ENCODE measurements around the gene GALNT18. TPM values are rescaled to one million over a fixed set of nuclear protein-coding genes. Genes with fewer than 3 reads are reported as not detected.

The GALNT18 gene
- total RNA-seq, 1 donor from 2014 or later = 46.4 TPM

GRCh38 chr11:11558826-11559225 lies 63.0 kb downstream of the GALNT18 start:
- ATAC-seq (peak; percentile 89 to 92), DNase-seq (peak; percentile 65)
- Histone ChIP-seq H3K27me3 (ENCODE audit: low read depth) (no peaks in the 10 kb centered on the region), H3K4me1 (peaks cover 61% of the 10 kb centered on the region), H3K27ac (peak overlapping the region; percentile 56), H3K36me3 (no peaks in the 10 kb centered on the region), H3K9me3 (no peaks in the 10 kb centered on the region), H3K4me3 (no peak overlapping the region)
- no peak for TF ChIP-seq CTCF (IDR thresholded peaks at IDR 0.05)
- intact Hi-C loops (cut with DNase I) = no loop called here

GRCh38 chr11:11558396-11558795 lies 63.4 kb downstream of the GALNT18 start:
- H3K36me3 ChIP-seq = no peaks in the 10 kb centered on the region
- peak overlapping the region; percentile 56 for H3K27ac ChIP-seq
- H3K4me3 ChIP-seq = no peak overlapping the region
- TF ChIP-seq CTCF (IDR thresholded peaks at IDR 0.05) = no peak
- H3K27me3 ChIP-seq (ENCODE audit: low read depth) = no peaks in the 10 kb centered on the region
- peaks cover 61% of the 10 kb centered on the region for H3K4me1 ChIP-seq
- DNase-seq (peak; percentile 64), ATAC-seq (peak; percentile 72 to 81)
- intact Hi-C loops (cut with DNase I) = no loop called here
- H3K9me3 ChIP-seq = no peaks in the 10 kb centered on the region

- ATAC-seq = no peak
- Histone ChIP-seq H3K27ac (peak overlapping the region; percentile 4), H3K4me1 (peaks cover 50% of the 10 kb centered on the region), H3K4me3 (no peak overlapping the region), H3K9me3 (no peaks in the 10 kb centered on the region), H3K27me3 (ENCODE audit: low read depth) (no peaks in the 10 kb centered on the region), H3K36me3 (no peaks in the 10 kb centered on the region)
- TF ChIP-seq CTCF (IDR thresholded peaks at IDR 0.05) = no peak
- DNase-seq = peak; percentile 73
- intact Hi-C loops (cut with DNase I) = no loop called here
Observed at GRCh38 chr11:11555208-11555607, 66.6 kb downstream of the GALNT18 start.

GRCh38 chr11:11553573-11553972 lies 68.2 kb downstream of the GALNT18 start:
- DNase-seq = no peak
- Histone ChIP-seq H3K4me3 (no peak overlapping the region), H3K4me1 (peaks cover 56% of the 10 kb centered on the region), H3K27me3 (ENCODE audit: low read depth) (no peaks in the 10 kb centered on the region), H3K9me3 (no peaks in the 10 kb centered on the region), H3K36me3 (no peaks in the 10 kb centered on the region), H3K27ac (peak overlapping the region; percentile 73)
- intact Hi-C loops (cut with DNase I) = no loop called here
- no peak for ATAC-seq
- TF ChIP-seq CTCF (IDR thresholded peaks at IDR 0.05) = no peak

GRCh38 chr11:11552529-11553087 lies 69.2 kb downstream of the GALNT18 start:
- Histone ChIP-seq H3K27ac (peak overlapping the region; percentile 73), H3K4me1 (peaks cover 47% of the 10 kb centered on the region), H3K27me3 (ENCODE audit: low read depth) (no peaks in the 10 kb centered on the region), H3K9me3 (no peaks in the 10 kb centered on the region), H3K36me3 (no peaks in the 10 kb centered on the region), H3K4me3 (no peak overlapping the region)
- peak; percentile 73 for DNase-seq
- no peak for TF ChIP-seq CTCF (IDR thresholded peaks at IDR 0.05)
- ATAC-seq = peak; percentile 84 to 88
- intact Hi-C loops (cut with DNase I) = no loop called here
